Breast epithelium (tissue), 4 donors: ENCODE results near the gene TTYH3. TPM values are rescaled to one million over a fixed set of nuclear protein-coding genes. Genes with fewer than 3 reads are reported as not detected.

Experiments used
- DNase-seq, 2 donors: peaks; one replicate each; pipeline ENCODE4 v3.0.0-alpha.2; 2019; ENCODE audit warnings: low spot score in 2 of 2
- H3K27ac ChIP-seq, 2 donors: fragments of 200-600 bp; sonication (generic) in 1 of 2; one replicate each; pipeline ENCODE4 v1.5.1; 2016 to 2019; ENCODE audit warnings: mild to moderate bottlenecking in 1 of 2
- H3K27me3 ChIP-seq, 2 donors: fragments of 200-600 bp; sonication (generic) in 1 of 2; one replicate each; pipeline versions ENCODE4 v1.5.1 to v1.6.0; 2017 to 2019; ENCODE audit warnings: control low read depth in 1 of 2, mild to moderate bottlenecking in 1 of 2
- H3K36me3 ChIP-seq: fragments of 200-600 bp; one replicate; pipeline ENCODE4 v1.5.1; 2019
- H3K4me1 ChIP-seq, 2 donors: fragments of 200-600 bp; sonication (generic); one replicate each; pipeline ENCODE4 v1.5.1; 2016 to 2019; ENCODE audit warnings: control low read depth in 1 of 2
- H3K4me3 ChIP-seq, 3 donors: fragments of 200-600 bp; sonication (generic); 1 replicate in 2 of 3; 2 replicates in 1 of 3; pipeline ENCODE4 v1.5.1; 2016 to 2019; ENCODE audit warnings: mild to moderate bottlenecking in 3 of 3, moderate library complexity in 2 of 3
- H3K9me3 ChIP-seq, 2 donors: fragments of 200-600 bp; sonication (generic) in 1 of 2; one replicate each; pipeline ENCODE4 v1.5.1; 2016 to 2019; ENCODE audit warnings: control low read depth in 1 of 2
- CTCF ChIP-seq, 3 donors: fragments of 450-650 bp; IDR thresholded peaks; one replicate each; pipeline ENCODE4 v1.5.1; 2016 to 2017; ENCODE audit warnings: antibody characterized with exemption in 3 of 3, mild to moderate bottlenecking in 3 of 3, moderate library complexity in 3 of 3
- POLR2A ChIP-seq: fragments of 450-650 bp; IDR thresholded peaks from one replicate; pipeline ENCODE4 v1.6.1; 2016; ENCODE audit warnings: antibody characterized with exemption, mild to moderate bottlenecking, moderate library complexity
- POLR2AphosphoS5 ChIP-seq, 3 donors: sonication (generic); formaldehyde crosslinking; IDR thresholded peaks; one replicate each; pipeline ENCODE4 v1.6.1; 2017; ENCODE audit warnings: antibody characterized with exemption in 3 of 3
- intact Hi-C: fragments of 100-400 bp; cut with DNase I; formaldehyde crosslinking; loops from one replicate; pipeline ENCODE4 v1.15.1; 2023; ENCODE audit warnings: low total_unique reads
- total RNA-seq, 3 donors: library from RNA; depleted of rRNA; stranded (reverse); fragments of >200 nt; gene quantifications; one replicate each; pipeline ENCODE4 v1.1.0, GENCODE V29; 2016

TTYH3 gene
- total RNA-seq, 3 donors from 2014 or later: 11.6 to 17.9 (median 17.4) TPM

GRCh38 chr7:2637505-2638223 lies 5.9 kb downstream of the TTYH3 start:
- Histone ChIP-seq H3K4me1 (peaks cover 13 to 29% of the 10 kb centered on the region in 2 donors), H3K4me3 (peak overlapping the region in 1 of 3 donors; percentile 12), H3K27ac (peak overlapping the region in 1 of 2 donors; percentile 75), H3K27me3 (no peaks in the 10 kb centered on the region), H3K9me3 (no peaks in the 10 kb centered on the region), H3K36me3 (no peaks in the 10 kb centered on the region)
- no peak for TF ChIP-seq POLR2A
- no peak for TF ChIP-seq POLR2AphosphoS5 (IDR thresholded peaks at IDR 0.05)
- no peak for TF ChIP-seq CTCF (IDR thresholded peaks at IDR 0.05)
- intact Hi-C loops: no loop called here
- no peak for DNase-seq

GRCh38 chr7:2638224-2638991 lies 6.6 kb downstream of the TTYH3 start:
- DNase-seq: no peak
- no peaks in the 10 kb centered on the region for H3K27me3 ChIP-seq
- H3K36me3 ChIP-seq: no peaks in the 10 kb centered on the region
- H3K4me3 ChIP-seq: peak overlapping the region in 1 of 3 donors; percentile 12
- TF ChIP-seq POLR2A (no peak), CTCF (IDR thresholded peaks at IDR 0.05) (no peak), POLR2AphosphoS5 (IDR thresholded peaks at IDR 0.05) (no peak)
- H3K27ac ChIP-seq: peak overlapping the region; percentile 45 to 75
- no peaks in the 10 kb centered on the region for H3K9me3 ChIP-seq
- intact Hi-C loops: no loop called here
- H3K4me1 ChIP-seq: peaks cover 11 to 29% of the 10 kb centered on the region in 2 donors

- no peaks in the 10 kb centered on the region for H3K27me3 ChIP-seq
- intact Hi-C loops: no loop called here
- peaks cover 11 to 22% of the 10 kb centered on the region in 2 donors for H3K4me1 ChIP-seq
- TF ChIP-seq POLR2A (no peak), POLR2AphosphoS5 (IDR thresholded peaks at IDR 0.05) (no peak), CTCF (IDR thresholded peaks at IDR 0.05) (no peak)
- H3K4me3 ChIP-seq: no peak overlapping the region
- no peaks in the 10 kb centered on the region for H3K36me3 ChIP-seq
- H3K27ac ChIP-seq: peak overlapping the region; percentile 45 to 75
- no peak for DNase-seq
- H3K9me3 ChIP-seq: no peaks in the 10 kb centered on the region
These were observed 7.4 kb downstream of the TTYH3 start for GRCh38 chr7:2639181-2639681.

- no peak for DNase-seq
- Histone ChIP-seq H3K27ac (peak overlapping the region; percentile 45 to 92), H3K4me1 (peaks cover 11 to 17% of the 10 kb centered on the region in 2 donors), H3K9me3 (no peaks in the 10 kb centered on the region), H3K4me3 (no peak overlapping the region), H3K27me3 (no peaks in the 10 kb centered on the region), H3K36me3 (no peaks in the 10 kb centered on the region)
- intact Hi-C loops: no loop called here
- TF ChIP-seq POLR2A (no peak), POLR2AphosphoS5 (IDR thresholded peaks at IDR 0.05) (no peak), CTCF (IDR thresholded peaks at IDR 0.05) (no peak)
These were observed 8.1 kb downstream of the TTYH3 start for GRCh38 chr7:2639695-2640481.
